WERI-Rb-1 (cell line): ENCODE measurements around the gene GPR63.
"Not testable (repeated sequence)": the region's sequence is repeated elsewhere in the genome, so short reads cannot be mapped to it uniquely, and the experiment has no call there.

ENCODE experiments used
- DNase-seq: peaks from one replicate; pipeline ENCODE4 v3.0.0-alpha.2; 2020
- H3K27ac ChIP-seq: fragments of 250-450 bp; sonication (Bioruptor Pico); 2 replicates; pipeline ENCODE4 v1.5.1; 2020; ENCODE audit warnings: mild to moderate bottlenecking, moderate library complexity
- H3K27me3 ChIP-seq: fragments of 250-450 bp; sonication (Bioruptor Pico); 2 replicates; pipeline ENCODE4 v1.5.1; 2021; ENCODE audit warnings: mild to moderate bottlenecking, low read depth, moderate library complexity; ENCODE audit not compliant: insufficient read depth, severe bottlenecking
- H3K36me3 ChIP-seq: fragments of 250-450 bp; sonication (Bioruptor Pico); 2 replicates; pipeline ENCODE4 v1.5.1; 2020; ENCODE audit warnings: mild to moderate bottlenecking, moderate library complexity
- H3K4me3 ChIP-seq: 2 replicates; pipeline ENCODE4 v1.5.1; 2011; ENCODE audit warnings: low read depth, mild to moderate bottlenecking, control low read depth, low read length
- H3K9me3 ChIP-seq: fragments of 250-450 bp; sonication (Bioruptor Pico); 2 replicates; pipeline ENCODE4 v1.5.1; 2021; ENCODE audit warnings: mild to moderate bottlenecking, moderate library complexity; ENCODE audit not compliant: severe bottlenecking
- TF ChIP-seq, protein P1 (sequence below): IDR thresholded peaks from 2 replicates; pipeline ENCODE4 v1.5.1; 2011; ENCODE audit warnings: low read depth, mild to moderate bottlenecking, control low read depth, inconsistent platforms, low read length

The GPR63 gene, protein sequence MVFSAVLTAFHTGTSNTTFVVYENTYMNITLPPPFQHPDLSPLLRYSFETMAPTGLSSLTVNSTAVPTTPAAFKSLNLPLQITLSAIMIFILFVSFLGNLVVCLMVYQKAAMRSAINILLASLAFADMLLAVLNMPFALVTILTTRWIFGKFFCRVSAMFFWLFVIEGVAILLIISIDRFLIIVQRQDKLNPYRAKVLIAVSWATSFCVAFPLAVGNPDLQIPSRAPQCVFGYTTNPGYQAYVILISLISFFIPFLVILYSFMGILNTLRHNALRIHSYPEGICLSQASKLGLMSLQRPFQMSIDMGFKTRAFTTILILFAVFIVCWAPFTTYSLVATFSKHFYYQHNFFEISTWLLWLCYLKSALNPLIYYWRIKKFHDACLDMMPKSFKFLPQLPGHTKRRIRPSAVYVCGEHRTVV

DNA sequence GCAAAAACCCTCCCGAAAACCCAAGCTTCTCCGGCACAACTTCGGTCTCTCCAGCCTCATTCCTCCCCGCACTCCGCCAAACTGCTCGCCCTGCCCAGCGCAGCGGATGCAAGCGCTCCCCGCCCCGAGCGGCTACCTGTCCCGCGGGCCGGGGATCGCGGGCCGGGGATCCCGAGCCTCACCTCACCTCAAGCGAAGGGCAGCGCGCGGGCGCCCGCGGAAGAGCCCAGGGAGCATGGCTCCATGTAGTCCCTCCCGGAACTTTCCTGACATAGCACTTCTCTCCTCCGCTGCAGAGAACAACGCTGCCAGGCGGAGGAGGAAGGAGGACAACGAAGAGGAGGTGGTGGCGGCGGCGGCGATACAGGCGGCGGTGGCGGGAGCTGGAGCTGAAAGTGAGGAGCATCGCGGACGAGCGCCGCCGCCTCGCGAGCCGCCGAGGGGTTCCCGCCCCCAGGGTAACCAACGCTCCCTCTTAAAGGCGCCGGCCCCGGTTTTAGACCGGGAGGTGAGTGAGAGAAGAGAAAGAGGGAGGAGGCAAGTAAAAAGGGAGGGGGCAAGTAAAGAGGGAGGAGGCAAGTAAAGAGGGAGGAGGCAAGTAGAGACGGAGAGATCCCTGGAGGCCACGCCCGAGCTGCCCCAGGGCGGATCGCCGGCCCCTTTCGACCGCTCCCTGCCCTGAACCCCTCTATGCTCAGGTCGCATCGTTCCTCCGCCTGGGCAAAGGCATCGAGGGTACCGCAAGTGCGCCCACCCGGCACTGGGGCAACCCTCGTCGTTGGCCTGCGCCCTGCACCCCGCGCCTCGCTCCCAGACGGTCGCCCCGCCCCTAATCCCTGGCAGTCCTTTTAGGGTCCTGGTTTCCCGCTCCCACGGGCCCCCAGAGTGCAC, at the start of gene GPR63:
TSS of gene GPR63 (minus strand) at position 397 of the 891 bp plus-strand sequence. CDS start 37,746 bp downstream, outside the sequence.
- no peaks in the 10 kb centered on the region for H3K27me3 ChIP-seq
- H3K4me3 ChIP-seq = peak within 1 kb of the TSS; percentile 82
- TF ChIP-seq, protein P1, sequence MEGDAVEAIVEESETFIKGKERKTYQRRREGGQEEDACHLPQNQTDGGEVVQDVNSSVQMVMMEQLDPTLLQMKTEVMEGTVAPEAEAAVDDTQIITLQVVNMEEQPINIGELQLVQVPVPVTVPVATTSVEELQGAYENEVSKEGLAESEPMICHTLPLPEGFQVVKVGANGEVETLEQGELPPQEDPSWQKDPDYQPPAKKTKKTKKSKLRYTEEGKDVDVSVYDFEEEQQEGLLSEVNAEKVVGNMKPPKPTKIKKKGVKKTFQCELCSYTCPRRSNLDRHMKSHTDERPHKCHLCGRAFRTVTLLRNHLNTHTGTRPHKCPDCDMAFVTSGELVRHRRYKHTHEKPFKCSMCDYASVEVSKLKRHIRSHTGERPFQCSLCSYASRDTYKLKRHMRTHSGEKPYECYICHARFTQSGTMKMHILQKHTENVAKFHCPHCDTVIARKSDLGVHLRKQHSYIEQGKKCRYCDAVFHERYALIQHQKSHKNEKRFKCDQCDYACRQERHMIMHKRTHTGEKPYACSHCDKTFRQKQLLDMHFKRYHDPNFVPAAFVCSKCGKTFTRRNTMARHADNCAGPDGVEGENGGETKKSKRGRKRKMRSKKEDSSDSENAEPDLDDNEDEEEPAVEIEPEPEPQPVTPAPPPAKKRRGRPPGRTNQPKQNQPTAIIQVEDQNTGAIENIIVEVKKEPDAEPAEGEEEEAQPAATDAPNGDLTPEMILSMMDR = no peak
- peak; percentile 89 for DNase-seq
- peaks cover 4% of the 10 kb centered on the region; the same call in 1 of the 2 replicates for H3K36me3 ChIP-seq
- no peaks in the 10 kb centered on the region for H3K9me3 ChIP-seq
- H3K27ac ChIP-seq = peak within 1 kb of the TSS; percentile 76

DNA sequence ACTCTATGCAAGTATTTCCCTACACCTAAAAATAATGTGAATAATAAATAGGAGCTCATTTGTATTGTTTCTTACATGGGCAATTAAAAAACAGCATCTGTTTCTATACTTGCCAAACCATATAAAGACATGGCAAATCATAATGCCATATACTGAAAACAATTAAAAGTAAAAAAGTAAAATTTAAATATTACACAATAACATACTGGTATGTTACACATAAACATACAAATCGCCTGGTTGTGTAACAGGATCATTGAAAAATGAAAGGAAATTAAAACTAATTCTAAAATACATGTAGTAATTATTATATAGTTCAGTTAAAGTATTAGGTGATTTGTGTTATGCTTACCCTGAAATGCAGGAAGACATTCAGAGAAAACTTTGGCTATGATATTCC, 49.2 kb upstream of the GPR63 start:
- Histone ChIP-seq H3K4me3 (no peak overlapping the region), H3K9me3 (no peaks in the 10 kb centered on the region), H3K36me3 (peaks cover 7% of the 10 kb centered on the region), H3K27ac (no peak overlapping the region), H3K27me3 (no peaks in the 10 kb centered on the region)
- no peak for DNase-seq
- TF ChIP-seq, protein P1 = no peak

DNA sequence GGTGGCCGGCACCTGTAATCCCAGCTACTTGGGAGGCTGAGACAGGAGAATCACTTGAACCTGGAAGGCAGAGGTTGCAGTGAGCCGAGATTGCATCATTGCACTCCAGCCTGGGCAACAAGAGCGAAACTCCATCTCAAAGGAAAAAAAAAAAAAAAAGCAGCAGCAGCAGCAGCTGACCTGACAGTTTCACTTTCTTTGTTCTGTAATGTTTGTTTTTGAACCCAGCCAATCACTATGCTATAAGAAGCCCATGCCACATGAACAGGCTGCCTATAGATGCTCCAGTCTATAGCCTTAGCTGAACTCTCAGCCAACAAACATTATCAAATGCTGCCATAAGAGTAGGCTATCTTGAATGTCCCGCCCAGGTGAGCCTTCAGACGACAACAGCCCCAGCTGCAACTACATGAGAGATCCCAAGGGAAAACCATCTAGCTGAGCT, 47.9 kb upstream of the GPR63 start:
- H3K4me3 ChIP-seq, H3K27me3 ChIP-seq, H3K27ac ChIP-seq, DNase-seq, H3K9me3 ChIP-seq, H3K36me3 ChIP-seq: not testable (repeated sequence)

DNA sequence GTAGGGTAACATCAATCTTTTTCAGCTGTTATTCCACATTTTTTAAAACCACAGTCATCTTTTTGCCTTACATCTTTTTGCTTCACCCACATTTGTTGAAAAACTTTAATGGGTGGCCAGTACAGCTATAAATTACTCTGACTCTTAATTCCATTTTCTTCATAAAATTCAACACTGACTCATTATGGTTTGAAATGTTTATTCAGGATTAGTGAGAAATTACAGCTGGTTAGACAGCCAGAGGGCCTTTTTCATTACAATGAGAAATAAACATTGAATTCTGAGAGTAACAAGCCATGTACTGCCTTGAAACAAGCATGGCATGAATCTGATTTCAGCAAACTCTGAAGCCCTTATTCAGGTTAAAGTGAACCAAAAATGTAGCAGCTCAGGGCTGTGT, 40.9 kb upstream of the GPR63 start:
- no peaks in the 10 kb centered on the region for H3K36me3 ChIP-seq
- H3K4me3 ChIP-seq = no peak overlapping the region
- no peaks in the 10 kb centered on the region for H3K27me3 ChIP-seq
- DNase-seq = no peak
- no peak overlapping the region for H3K27ac ChIP-seq
- TF ChIP-seq, protein P1 = no peak
- H3K9me3 ChIP-seq = no peaks in the 10 kb centered on the region

DNA sequence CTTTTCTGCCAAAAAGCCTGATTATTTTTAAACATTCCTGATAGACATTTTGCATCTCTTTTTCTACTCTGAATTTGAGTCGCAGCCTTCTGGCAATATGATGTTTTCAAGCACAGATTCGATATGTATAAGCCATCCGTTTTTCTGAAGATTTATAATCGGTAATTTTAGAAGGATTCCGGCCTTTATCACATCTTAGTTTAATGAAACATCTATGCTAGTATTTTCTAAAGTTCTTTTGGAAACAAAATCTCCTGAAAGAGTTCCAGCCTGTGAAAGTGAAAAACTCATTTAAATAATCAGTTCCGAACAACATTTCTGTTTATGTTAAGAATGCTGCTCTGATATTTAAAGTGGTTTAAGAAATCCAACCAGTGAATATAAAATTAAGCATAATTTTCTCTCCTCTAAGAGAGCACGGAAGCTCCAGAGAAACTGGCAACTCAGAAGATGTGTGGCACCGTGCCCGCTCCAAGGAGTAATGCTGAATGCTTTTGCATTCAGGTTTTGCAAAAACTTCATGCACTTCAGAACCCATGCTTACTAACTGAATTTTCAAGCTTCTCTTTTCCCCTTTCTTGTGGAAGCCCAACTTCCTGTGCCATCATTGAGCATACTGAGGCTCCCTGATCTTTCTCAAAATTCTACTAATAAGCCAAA, 39.7 kb upstream of the GPR63 start:
- Histone ChIP-seq H3K4me3 (no peak overlapping the region), H3K36me3 (no peaks in the 10 kb centered on the region), H3K27ac (no peak overlapping the region), H3K9me3 (no peaks in the 10 kb centered on the region), H3K27me3 (no peaks in the 10 kb centered on the region)
- DNase-seq = no peak
- TF ChIP-seq, protein P1 = no peak

DNA sequence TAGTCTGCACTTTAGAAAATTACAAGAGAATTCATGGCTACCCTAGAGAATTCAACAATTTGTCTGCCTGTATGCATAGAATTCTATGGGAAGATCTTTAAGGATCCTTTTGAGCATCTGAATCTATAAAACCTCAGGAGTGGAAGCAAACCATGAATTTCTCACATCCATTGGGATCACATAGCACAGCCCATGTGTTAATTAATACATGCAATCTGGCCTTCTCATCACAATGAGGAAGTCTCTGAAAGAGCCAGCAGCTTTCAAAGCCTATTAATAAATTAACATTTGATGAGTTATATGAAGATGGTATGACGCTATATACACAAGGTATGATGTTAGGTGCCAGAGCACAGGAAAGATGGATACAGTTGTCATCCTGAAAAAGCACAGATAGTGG, 35.7 kb upstream of the GPR63 start:
- no peak overlapping the region for H3K4me3 ChIP-seq
- no peaks in the 10 kb centered on the region for H3K36me3 ChIP-seq
- no peaks in the 10 kb centered on the region for H3K9me3 ChIP-seq
- TF ChIP-seq, protein P1 = no peak
- no peak for DNase-seq
- no peaks in the 10 kb centered on the region for H3K27me3 ChIP-seq
- no peak overlapping the region for H3K27ac ChIP-seq
